Measurements from ENCODE around the gene MRM2.

GRCh38 chr7:2270495-2270894 lies 28.5 kb upstream of the MRM2 start:
- TF ChIP-seq MLLT1 (IDR thresholded peaks at IDR 0.05), result no peak
- TF ChIP-seq POLR2AphosphoS5 (IDR thresholded peaks at IDR 0.05; ENCODE audit: low read length), result no peak
- TF ChIP-seq EZH2 (IDR thresholded peaks at IDR 0.05; ENCODE audit: borderline replicate concordance, control insufficient read depth, low read depth, low read length), result no peak
- no peak for TF ChIP-seq FOS (IDR thresholded peaks at IDR 0.05; ENCODE audit: borderline replicate concordance, extremely low read depth, insufficient read length)
- no peak for TF ChIP-seq POLR2A (IDR thresholded peaks at IDR 0.05; ENCODE audit: low read depth, low read length)
- TF ChIP-seq TAF1 (IDR thresholded peaks at IDR 0.05; ENCODE audit: borderline replicate concordance, low read depth, low read length), result no peak
- no peak for TF ChIP-seq NRF1 (conservative IDR thresholded peaks at IDR 0.05; ENCODE audit: low read depth, low read length)
- TF ChIP-seq POLR2AphosphoS2 (IDR thresholded peaks at IDR 0.05; ENCODE audit: low read depth, low read length), result no peak
- no peak for TF ChIP-seq SIN3A (IDR thresholded peaks at IDR 0.05; ENCODE audit: low read depth, low read length)
- no peak for TF ChIP-seq USF1 (IDR thresholded peaks at IDR 0.05; ENCODE audit: borderline replicate concordance, extremely low read length, insufficient read depth, low read depth, low read length)
- no peak for TF ChIP-seq RAD21 (IDR thresholded peaks at IDR 0.05; ENCODE audit: insufficient read depth, low read depth, low read length)
- TF ChIP-seq CTCF (IDR thresholded peaks at IDR 0.05 in 2 of 3, conservative IDR thresholded peaks at IDR 0.05 in 1 of 3; ENCODE audit: control insufficient read depth in 2 of 3, extremely low read depth in 1 of 3, insufficient read depth in 1 of 3, low read depth in 3 of 3, low read length in 3 of 3), result no peak
- TF ChIP-seq KAT2A (conservative IDR thresholded peaks at IDR 0.05; ENCODE audit: control insufficient read depth, low read depth, low read length), result no peak
